Naive B cell (primary cell): ENCODE results near the gene FRG2B. TPM values are rescaled to one million over a fixed set of nuclear protein-coding genes. Genes with fewer than 3 reads are reported as not detected.
"Not testable (repeated sequence)": the region's sequence is repeated elsewhere in the genome, so short reads cannot be mapped to it uniquely, and the experiment has no call there.

Source experiments
- ATAC-seq, 2 donors: fragments of 150-1000 bp; cut with Tn5 transposase; 2 replicates each; pipeline ENCODE4 v1.10.0; 2021; ENCODE audit warnings: low read depth in 2 of 2, mild to moderate bottlenecking in 2 of 2, moderate library complexity in 2 of 2
- DNase-seq: peaks from one replicate; pipeline ENCODE4 v3.0.0; 2022
- H3K27ac Mint-ChIP-seq, 6 donors: one replicate each; pipeline ENCODE4 v1.8.0; 2020 to 2022; ENCODE audit warnings: mild to moderate bottlenecking in 6 of 6, mixed read lengths in 6 of 6, moderate library complexity in 5 of 6, inconsistent platforms in 2 of 6
- H3K27me3 Mint-ChIP-seq, 3 donors: one replicate each; pipeline ENCODE4 v1.8.0; 2021 to 2022; ENCODE audit warnings: mixed read lengths in 3 of 3, mild to moderate bottlenecking in 1 of 3
- H3K36me3 Mint-ChIP-seq, 2 donors: one replicate each; pipeline ENCODE4 v1.8.0; 2020 to 2022; ENCODE audit warnings: mixed read lengths in 2 of 2, inconsistent platforms in 1 of 2, mild to moderate bottlenecking in 1 of 2
- H3K4me1 Mint-ChIP-seq, 3 donors: one replicate each; pipeline ENCODE4 v1.8.0; 2020 to 2022; ENCODE audit warnings: mixed read lengths in 3 of 3, inconsistent platforms in 1 of 3, mild to moderate bottlenecking in 1 of 3, moderate library complexity in 1 of 3
- H3K4me3 Mint-ChIP-seq, 8 donors: one replicate each; pipeline ENCODE4 v1.8.0; 2020 to 2022; ENCODE audit warnings: mild to moderate bottlenecking in 8 of 8, mixed read lengths in 8 of 8, moderate library complexity in 8 of 8, inconsistent platforms in 2 of 8
- H3K9me3 Mint-ChIP-seq, 7 donors: one replicate each; pipeline ENCODE4 v1.8.0; 2020 to 2022; ENCODE audit warnings: mixed read lengths in 7 of 7, mild to moderate bottlenecking in 5 of 7, inconsistent platforms in 2 of 7, moderate library complexity in 1 of 7
- polyA plus RNA-seq, 6 donors: library from polyadenylated mRNA; unstranded; fragments of 300-500 nt; fragmentation: Illumina TruSeq; gene quantifications; one replicate each; pipeline ENCODE4 v1.2.3, GENCODE V29; 2021; ENCODE audit warnings: low read depth in 6 of 6

The FRG2B gene
- polyA plus RNA-seq, 6 donors from 2014 or later: not detected

DNA sequence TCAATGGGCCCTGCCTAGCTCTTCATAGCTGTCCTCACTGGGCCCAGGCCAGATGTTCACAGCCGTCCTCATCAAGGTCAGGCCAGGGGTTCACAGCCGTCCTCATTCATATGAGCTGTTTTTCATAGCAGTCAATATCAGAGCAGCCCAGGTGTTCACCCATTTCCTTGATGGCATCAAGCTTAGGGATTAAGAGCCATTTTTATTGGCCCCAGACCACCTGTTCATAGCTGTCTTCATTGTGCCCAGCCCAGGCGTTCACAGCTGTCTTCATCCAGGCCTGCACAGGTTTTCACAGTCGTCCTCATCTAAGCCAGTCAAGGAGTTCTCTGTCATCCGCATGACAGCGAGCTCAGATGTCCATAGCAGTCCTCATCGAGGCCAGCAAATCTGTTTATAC is 9.4 kb downstream of the FRG2B start:
- Mint-ChIP-seq H3K4me3 (no peak overlapping the region), H3K27ac (peak overlapping the region in 2 of 6 donors; percentile 16 to 54), H3K4me1 (no peaks in the 10 kb centered on the region), H3K9me3 (peaks cover 3 to 13% (median 8%) of the 10 kb centered on the region in 7 donors), H3K36me3 (peaks cover 0 to 10% of the 10 kb centered on the region in 2 donors), H3K27me3 (peaks cover 24 to 33% (median 28%) of the 10 kb centered on the region in 3 donors)
- no peak for ATAC-seq
- DNase-seq: no peak

- Mint-ChIP-seq H3K9me3 (peaks cover 3 to 20% (median 8%) of the 10 kb centered on the region in 7 donors), H3K27ac (peak overlapping the region in 1 of 6 donors; percentile 16), H3K4me3 (no peak overlapping the region), H3K4me1 (no peaks in the 10 kb centered on the region), H3K36me3 (peaks cover 0 to 10% of the 10 kb centered on the region in 2 donors), H3K27me3 (peaks cover 22 to 32% (median 25%) of the 10 kb centered on the region in 3 donors)
- ATAC-seq: no peak
- DNase-seq: no peak
Measured at GRCh38 chr10:133616371-133617130, 10.0 kb downstream of the FRG2B start.

DNA sequence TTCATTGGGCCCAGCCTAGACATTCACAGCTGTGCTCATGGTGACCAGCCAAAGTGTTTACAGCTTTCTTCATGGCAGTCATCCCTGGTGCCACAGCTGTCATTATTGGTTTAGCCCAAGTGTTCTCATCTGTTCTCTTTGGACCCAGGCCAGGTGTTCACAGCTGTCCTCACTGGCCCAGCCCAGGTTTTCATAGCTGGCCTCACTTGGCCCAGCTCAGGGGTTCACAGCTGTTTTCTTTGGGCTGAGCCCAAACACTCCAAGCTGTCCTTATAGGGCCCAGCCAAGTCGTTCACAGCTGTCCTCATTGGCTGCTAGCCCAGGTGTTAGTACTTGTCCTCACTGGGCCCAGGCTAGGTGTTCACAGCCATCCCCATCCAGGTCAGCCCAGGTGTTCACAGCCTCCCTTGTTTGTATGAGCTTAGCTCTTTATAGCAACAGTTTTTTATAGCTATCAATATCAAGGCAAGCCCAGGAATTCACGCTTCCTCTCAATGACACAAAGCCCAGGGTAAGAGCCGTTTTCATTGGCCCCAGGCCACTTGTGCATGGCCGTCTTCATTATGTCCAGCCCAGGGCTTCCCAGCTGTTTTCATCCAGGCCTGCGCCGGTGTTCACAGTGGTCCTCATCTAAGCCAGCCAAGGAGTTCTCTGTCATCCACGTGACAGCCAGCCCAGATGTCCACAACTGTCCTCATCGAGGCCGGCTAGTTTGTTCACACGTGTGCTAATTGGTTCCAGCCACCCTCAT is 11.6 kb downstream of the FRG2B start:
- no peaks in the 10 kb centered on the region for H3K4me1 Mint-ChIP-seq
- no peak overlapping the region for H3K4me3 Mint-ChIP-seq
- ATAC-seq: no peak
- peaks cover 19 to 28% (median 22%) of the 10 kb centered on the region in 3 donors for H3K27me3 Mint-ChIP-seq
- DNase-seq: no peak
- peaks cover 0 to 6% of the 10 kb centered on the region in 2 donors for H3K36me3 Mint-ChIP-seq
- H3K9me3 Mint-ChIP-seq: peaks cover 1 to 15% (median 8%) of the 10 kb centered on the region in 7 donors
- H3K27ac Mint-ChIP-seq: peak overlapping the region in 2 of 6 donors; percentile 57 to 59

DNA sequence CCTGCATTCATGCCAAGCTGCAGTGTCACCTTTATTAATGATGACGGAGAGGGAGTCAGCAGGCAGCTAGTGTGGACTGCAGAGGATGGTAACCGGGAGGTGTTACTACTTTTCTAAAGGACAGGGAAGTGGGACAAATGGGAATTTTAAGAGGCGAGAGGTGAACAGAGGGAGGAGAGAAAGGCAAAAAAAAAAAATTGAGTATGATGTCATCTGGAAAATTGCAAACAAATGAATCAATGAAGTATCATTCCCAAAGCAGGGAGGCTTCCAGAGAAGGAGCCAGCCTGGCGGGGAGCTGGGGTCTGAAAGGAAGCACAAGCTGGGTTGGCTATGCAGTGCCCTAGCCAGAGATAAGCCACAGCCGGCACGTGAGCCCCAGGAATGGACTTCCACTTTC is 12.9 kb downstream of the FRG2B start:
- DNase-seq (no peak), ATAC-seq (no peak)
- no peaks in the 10 kb centered on the region for H3K4me1 Mint-ChIP-seq
- H3K27me3 Mint-ChIP-seq: peaks cover 18 to 28% (median 25%) of the 10 kb centered on the region in 3 donors
- peaks cover 1 to 16% (median 8%) of the 10 kb centered on the region in 7 donors for H3K9me3 Mint-ChIP-seq
- H3K36me3 Mint-ChIP-seq: no peaks in the 10 kb centered on the region
- no peak overlapping the region for H3K4me3 Mint-ChIP-seq
- H3K27ac Mint-ChIP-seq: peak overlapping the region in 1 of 6 donors; percentile 18

- no peak for ATAC-seq
- DNase-seq: no peak
- Mint-ChIP-seq H3K4me1 (no peaks in the 10 kb centered on the region), H3K9me3 (peaks cover 3 to 40% (median 19%) of the 10 kb centered on the region in 7 donors), H3K27ac (no peak overlapping the region), H3K27me3 (peaks cover 32 to 44% (median 33%) of the 10 kb centered on the region in 3 donors), H3K4me3 (no peak overlapping the region), H3K36me3 (no peaks in the 10 kb centered on the region)
Measured at GRCh38 chr10:133611079-133611478, 15.5 kb downstream of the FRG2B start.

- no peak overlapping the region for H3K27ac Mint-ChIP-seq
- DNase-seq: no peak
- peak in 1 of 2 donors; percentile 30 for ATAC-seq
Measured at GRCh38 chr10:133608855-133609254, 17.7 kb downstream of the FRG2B start.

DNA sequence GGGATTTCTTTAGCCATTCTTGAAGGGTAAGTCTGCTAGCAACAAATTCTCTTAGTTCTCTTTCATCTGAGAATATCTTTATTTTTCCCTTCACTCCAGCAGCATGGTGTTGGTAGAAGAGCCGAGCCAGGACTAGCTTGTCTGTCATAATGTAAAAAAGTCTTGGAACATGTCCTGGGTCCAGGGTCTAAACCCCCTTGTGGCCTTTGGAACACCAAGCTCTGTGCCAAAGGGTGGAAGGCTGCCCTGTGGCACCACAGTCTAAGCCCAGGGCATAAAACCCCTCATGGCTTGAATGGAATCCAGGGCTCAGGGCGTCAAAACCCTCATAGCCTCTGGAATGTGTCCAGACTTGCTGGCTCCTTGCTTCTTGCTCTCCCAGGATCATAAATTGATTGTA is 23.2 kb downstream of the FRG2B start:
- peaks cover 0 to 30% (median 13%) of the 10 kb centered on the region in 7 donors for H3K9me3 Mint-ChIP-seq
- DNase-seq, ATAC-seq, H3K4me3 Mint-ChIP-seq, H3K36me3 Mint-ChIP-seq, H3K4me1 Mint-ChIP-seq, H3K27ac Mint-ChIP-seq: not testable (repeated sequence)
- peaks cover 45 to 74% (median 65%) of the 10 kb centered on the region in 3 donors for H3K27me3 Mint-ChIP-seq

More at GRCh38 chr10:133608855-133609254, 17.7 kb downstream of the FRG2B start:
- peaks cover 45 to 64% (median 53%) of the 10 kb centered on the region in 3 donors for H3K27me3 Mint-ChIP-seq
- no peak overlapping the region for H3K4me3 Mint-ChIP-seq
- H3K36me3 Mint-ChIP-seq: peaks cover 0 to 5% of the 10 kb centered on the region in 2 donors
- H3K4me1 Mint-ChIP-seq: no peaks in the 10 kb centered on the region
- peaks cover 3 to 46% (median 24%) of the 10 kb centered on the region in 7 donors for H3K9me3 Mint-ChIP-seq

GRCh38 chr10:133600657-133601056 is 25.9 kb downstream of the FRG2B start:
- ATAC-seq (no peak), DNase-seq (no peak)
- H3K27me3 Mint-ChIP-seq: peaks cover 64 to 74% (median 69%) of the 10 kb centered on the region in 3 donors

GRCh38 chr10:133599869-133600268 is 26.7 kb downstream of the FRG2B start:
- not testable (repeated sequence) for ATAC-seq, H3K4me3 Mint-ChIP-seq, H3K9me3 Mint-ChIP-seq, H3K27ac Mint-ChIP-seq, H3K36me3 Mint-ChIP-seq, DNase-seq, H3K4me1 Mint-ChIP-seq
- peaks cover 60 to 67% (median 63%) of the 10 kb centered on the region in 3 donors for H3K27me3 Mint-ChIP-seq

More at GRCh38 chr10:133600657-133601056, 25.9 kb downstream of the FRG2B start:
- Mint-ChIP-seq H3K36me3 (peaks cover 0 to 7% of the 10 kb centered on the region in 2 donors), H3K9me3 (peaks cover 0 to 5% (median 0%) of the 10 kb centered on the region in 7 donors), H3K27ac (no peak overlapping the region), H3K4me1 (no peaks in the 10 kb centered on the region), H3K4me3 (no peak overlapping the region)

DNA sequence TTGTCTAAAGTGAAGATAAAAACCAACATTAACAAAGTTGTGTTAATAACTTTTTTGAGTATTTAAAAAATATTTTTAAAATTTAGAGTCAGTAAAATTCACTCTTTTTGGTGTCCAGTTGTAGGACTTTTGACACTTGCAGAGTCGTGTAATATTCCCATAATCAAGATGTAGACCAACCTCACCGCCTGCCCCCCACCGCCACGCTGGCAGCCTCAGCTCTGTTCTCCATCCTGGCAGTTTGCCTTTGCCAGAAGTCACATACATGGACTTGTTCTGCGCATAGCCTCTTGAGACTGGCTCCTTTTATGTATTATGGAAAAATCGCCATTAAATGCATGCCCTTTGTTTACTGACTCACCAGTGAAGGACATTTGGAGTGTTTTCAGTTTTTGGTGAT is 33.9 kb downstream of the FRG2B start:
- H3K36me3 Mint-ChIP-seq: no peaks in the 10 kb centered on the region
- no peak overlapping the region for H3K27ac Mint-ChIP-seq
- peaks cover 30 to 42% (median 35%) of the 10 kb centered on the region in 3 donors for H3K27me3 Mint-ChIP-seq

DNA sequence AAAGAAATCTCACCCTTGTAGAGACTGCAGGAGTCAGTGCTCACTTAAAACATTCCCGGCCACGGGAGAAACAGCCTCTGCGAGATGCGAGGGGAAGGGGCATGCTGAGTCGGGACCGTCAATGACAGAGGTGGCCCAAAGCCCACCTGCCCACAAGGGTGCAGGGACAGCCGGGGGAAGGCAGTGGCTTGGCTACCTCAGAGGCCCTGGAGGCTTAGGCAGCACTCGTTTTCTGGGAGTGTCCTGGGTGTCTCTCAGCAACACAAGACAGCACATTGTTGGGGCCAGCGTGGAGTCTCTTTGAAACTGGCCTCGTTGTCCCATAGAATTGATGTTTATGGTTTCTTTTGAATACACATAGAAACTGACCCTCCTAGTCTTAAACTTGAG is 35.6 kb downstream of the FRG2B start:
- H3K9me3 Mint-ChIP-seq: peaks cover 0 to 3% (median 0%) of the 10 kb centered on the region in 7 donors
- DNase-seq: no peak

More for the DNA sequence above, 33.9 kb downstream of the FRG2B start:
- Mint-ChIP-seq H3K4me3 (no peak overlapping the region), H3K4me1 (no peaks in the 10 kb centered on the region), H3K9me3 (no peaks in the 10 kb centered on the region)
- DNase-seq (no peak), ATAC-seq (no peak)

DNA sequence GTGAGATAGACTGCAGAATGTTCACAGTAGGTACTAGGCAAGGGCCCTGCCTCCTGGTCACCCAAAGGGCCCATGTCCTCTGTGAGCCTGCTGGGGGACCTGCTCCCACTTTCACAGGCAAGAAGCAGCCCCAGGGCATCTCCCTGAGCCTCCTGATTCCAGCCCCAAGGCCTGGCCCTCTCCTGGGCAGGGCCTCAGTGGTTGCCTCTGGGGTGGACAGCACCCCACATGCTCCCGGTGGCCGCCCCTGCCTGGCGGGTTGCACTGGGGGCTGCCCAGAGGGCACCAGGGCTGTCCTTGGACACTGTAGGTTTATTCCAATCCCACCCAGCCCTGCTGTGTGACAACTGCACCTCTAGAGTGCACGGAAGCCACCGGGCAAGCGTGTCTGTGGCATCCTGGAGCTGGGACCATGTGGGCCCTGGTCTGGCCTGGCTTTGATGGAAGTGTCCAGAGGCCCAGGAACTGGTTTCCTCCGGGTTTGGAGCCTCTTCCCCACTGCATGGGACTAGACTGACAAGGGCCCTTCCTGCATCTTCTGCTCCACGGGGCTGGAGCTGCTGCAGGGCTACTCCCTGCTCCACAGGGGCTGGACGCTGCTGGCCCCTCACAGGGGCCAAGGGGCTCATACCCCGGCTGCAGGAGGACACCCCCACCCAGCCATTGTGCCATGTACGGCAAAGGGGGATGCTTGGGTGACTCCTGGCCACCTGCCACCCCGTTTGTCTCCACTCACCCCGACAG is 36.2 kb downstream of the FRG2B start:
- Mint-ChIP-seq H3K9me3 (peaks cover 0 to 3% (median 2%) of the 10 kb centered on the region in 7 donors), H3K4me1 (no peaks in the 10 kb centered on the region), H3K36me3 (no peaks in the 10 kb centered on the region), H3K4me3 (no peak overlapping the region), H3K27me3 (peaks cover 16 to 27% (median 17%) of the 10 kb centered on the region in 3 donors), H3K27ac (no peak overlapping the region)
- DNase-seq: no peak
- no peak for ATAC-seq

More for the DNA sequence above, 35.6 kb downstream of the FRG2B start:
- H3K4me1 Mint-ChIP-seq: no peaks in the 10 kb centered on the region
- no peaks in the 10 kb centered on the region for H3K36me3 Mint-ChIP-seq
- H3K27ac Mint-ChIP-seq: no peak overlapping the region
- H3K4me3 Mint-ChIP-seq: no peak overlapping the region
- peaks cover 17 to 28% (median 18%) of the 10 kb centered on the region in 3 donors for H3K27me3 Mint-ChIP-seq
- ATAC-seq: no peak

DNA sequence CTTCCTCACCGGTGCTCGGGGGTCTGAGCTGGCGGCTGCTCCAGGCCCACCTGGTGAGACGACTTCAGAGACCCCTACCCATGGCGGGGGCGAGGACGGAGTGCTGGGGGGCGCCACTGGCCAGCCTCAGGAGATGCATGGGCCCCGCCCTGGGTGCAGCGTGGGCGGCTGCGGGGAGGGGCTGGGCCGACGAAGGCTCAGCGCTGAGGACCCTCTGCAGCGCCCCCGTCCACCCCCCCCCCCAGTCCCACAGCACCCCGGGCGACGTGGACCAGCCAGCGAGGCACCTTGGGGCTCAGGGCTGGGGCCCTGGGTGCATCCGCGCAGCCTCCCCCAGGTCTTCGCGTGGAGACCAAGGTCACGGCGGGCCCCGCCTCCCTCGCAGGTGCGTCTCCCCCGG is 49.6 kb downstream of the FRG2B start:
- ATAC-seq, DNase-seq, H3K4me3 Mint-ChIP-seq, H3K27ac Mint-ChIP-seq, H3K4me1 Mint-ChIP-seq: not testable (repeated sequence)
- peaks cover 4 to 23% (median 7%) of the 10 kb centered on the region in 3 donors for H3K27me3 Mint-ChIP-seq
- H3K9me3 Mint-ChIP-seq: peaks cover 14 to 32% (median 15%) of the 10 kb centered on the region in 7 donors
- peaks cover 10 to 11% of the 10 kb centered on the region in 2 donors for H3K36me3 Mint-ChIP-seq
